CD4-positive, alpha-beta T cell treated with Interferon alpha-2 for 1 hour (primary cell): ENCODE measurements around the gene PTBP2.

Source experiments
- DNase-seq, 2 donors: peaks; one replicate each; pipeline ENCODE4 v3.0.0-alpha.2; 2020 to 2022

Gene PTBP2

GRCh38 chr1:96833376-96833775 is 111.8 kb downstream of the PTBP2 start:
- DNase-seq, result no peak

- DNase-seq, result no peak
These were observed 113.4 kb downstream of the PTBP2 start for GRCh38 chr1:96834986-96835385.

GRCh38 chr1:96837057-96837780 is 115.6 kb downstream of the PTBP2 start:
- DNase-seq, result no peak

- DNase-seq, result no peak
These were observed 116.2 kb downstream of the PTBP2 start for GRCh38 chr1:96837781-96838216.

GRCh38 chr1:96840396-96840795 is 118.8 kb downstream of the PTBP2 start:
- DNase-seq, result no peak

GRCh38 chr1:96842215-96842614 is 120.6 kb downstream of the PTBP2 start:
- DNase-seq, result no peak

GRCh38 chr1:96843196-96843595 is 121.6 kb downstream of the PTBP2 start:
- no peak for DNase-seq

- DNase-seq, result no peak
These were observed 122.0 kb downstream of the PTBP2 start for GRCh38 chr1:96843601-96844000.

- DNase-seq, result peak in 1 of 2 donors; percentile 30
These were observed 123.9 kb downstream of the PTBP2 start for GRCh38 chr1:96845464-96845863.

GRCh38 chr1:96861836-96862235 is 140.3 kb downstream of the PTBP2 start:
- no peak for DNase-seq

GRCh38 chr1:96863449-96863848 is 141.9 kb downstream of the PTBP2 start:
- DNase-seq, result no peak
